HG03064 (cell line): ENCODE data around the gene MMD2.
"Not testable (repeated sequence)": the region's sequence is repeated elsewhere in the genome, so short reads cannot be mapped to it uniquely, and the experiment has no call there.

Source experiments
- ATAC-seq: cut with Tn5 transposase; IDR thresholded peaks from one replicate; pipeline ENCODE4 v1.9.1; 2021; ENCODE audit warnings: low read depth; ENCODE audit not compliant: unreplicated experiment

The MMD2 gene, protein sequence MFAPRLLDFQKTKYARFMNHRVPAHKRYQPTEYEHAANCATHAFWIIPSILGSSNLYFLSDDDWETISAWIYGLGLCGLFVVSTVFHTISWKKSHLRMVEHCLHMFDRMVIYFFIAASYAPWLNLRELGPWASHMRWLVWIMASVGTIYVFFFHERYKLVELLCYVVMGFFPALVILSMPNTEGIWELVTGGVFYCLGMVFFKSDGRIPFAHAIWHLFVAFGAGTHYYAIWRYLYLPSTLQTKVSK

DNA sequence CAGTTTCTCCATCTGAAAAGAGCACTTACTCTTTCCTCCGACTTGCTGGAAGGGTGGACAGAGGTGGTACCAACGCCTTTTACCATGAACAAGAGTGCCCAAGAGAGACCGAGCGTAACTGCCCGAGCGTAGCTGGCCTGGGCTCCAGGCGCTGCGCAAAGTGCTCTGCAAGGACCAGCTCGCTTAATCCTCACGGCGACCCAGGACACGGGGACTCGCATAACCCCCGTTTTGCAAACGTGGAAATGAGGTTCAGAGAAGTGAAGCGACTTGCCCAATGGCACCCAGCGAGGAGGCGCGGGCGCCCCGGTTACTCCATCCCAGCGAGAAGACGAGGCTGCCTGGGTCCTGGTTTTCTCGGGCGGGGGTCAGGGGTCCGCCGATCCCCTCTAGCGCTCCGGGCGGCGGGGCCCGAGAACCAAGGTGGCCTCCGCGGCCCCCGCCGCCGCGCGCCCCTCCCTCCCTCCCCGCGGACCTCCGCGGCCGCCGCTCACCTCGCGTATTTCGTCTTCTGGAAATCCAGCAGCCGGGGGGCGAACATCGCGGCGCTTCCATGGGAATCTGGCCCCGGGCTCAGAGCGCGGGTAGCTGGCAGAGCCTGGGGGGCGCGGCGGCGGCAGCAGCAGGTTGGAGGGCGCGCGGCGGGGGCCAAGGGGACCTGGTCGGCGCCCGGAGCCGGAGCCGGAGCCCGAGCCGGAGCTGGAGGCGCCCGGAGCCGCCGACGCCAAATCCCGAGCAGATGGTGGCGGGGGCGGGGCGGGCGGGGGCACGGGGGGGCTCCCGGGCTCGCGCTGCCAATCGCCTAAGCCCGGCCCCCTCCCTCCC lies at the start of gene MMD2:
Gene MMD2, minus strand, starts transcription at position 711 of the 825 bp plus-strand sequence. Its CDS starts 170 bp downstream, at position 541.
- no peak for ATAC-seq

DNA sequence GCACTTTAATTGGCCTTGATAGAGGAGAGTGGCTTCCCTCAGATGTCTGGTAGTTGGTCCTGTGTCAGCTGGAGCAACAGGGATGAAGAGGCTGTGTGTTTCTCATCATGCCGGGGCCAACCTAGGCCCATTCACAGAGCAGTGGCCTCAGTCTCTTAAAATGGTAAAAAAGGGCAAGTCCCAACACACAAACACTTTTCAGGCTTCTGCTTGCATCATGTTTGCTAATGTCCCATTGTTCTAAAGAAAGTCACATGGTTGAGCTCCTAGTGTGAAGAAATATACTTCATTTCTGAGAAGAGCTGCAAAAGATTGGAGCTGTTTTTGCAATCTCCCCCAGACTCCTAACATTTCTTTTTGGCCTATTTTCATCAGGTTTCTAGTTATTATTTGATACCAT lies 46.1 kb upstream of the MMD2 start:
- ATAC-seq, result no peak

DNA sequence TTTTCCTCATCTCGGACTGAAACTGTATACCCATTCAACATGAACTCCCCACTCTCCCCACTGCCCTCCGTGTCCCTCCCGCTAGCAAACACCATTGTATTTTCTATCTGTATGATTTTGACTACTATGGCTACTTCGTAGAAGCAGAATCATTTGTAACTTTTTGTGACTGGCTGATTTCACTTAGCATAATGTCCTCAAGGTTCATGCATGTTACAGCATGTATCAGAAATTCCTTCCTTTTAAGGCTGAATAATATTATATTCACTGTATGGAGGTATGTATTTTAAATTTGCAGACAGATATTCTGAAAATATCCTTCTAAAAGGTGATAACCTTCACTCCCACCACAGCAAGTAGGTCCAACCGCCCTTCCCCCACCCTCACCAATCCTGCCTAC lies 42.9 kb upstream of the MMD2 start:
- no peak for ATAC-seq

- ATAC-seq, result no peak
These were observed 42.0 kb upstream of the MMD2 start for GRCh38 chr7:5001003-5001402.

DNA sequence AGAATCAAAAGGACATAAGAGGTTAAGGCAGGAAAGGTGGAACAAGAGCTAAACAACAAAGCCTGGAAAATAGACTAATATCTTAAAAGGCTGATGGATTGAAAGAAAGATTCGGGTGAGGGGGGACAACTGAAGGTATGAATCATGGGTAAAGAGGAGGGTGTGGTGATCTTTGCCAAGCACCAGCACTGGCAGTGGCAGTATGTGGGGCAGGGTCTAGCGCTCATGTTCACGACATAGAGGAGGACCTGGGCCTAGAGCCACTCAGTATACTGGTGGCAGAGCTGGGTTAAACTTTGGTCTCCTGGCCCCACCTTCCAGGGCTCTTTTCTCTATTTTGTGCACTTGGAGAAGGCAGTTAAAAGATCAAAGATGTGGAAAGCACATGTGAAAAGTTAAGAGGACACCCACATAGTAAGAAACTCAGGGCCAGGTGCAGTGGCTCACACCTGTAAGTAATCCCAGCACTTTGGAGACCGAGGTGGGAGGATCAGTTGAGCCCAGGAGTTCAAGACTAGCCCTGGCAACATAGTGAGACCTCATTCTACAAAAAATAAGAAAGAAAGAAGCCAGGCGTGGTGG lies 40.5 kb upstream of the MMD2 start:
- no peak for ATAC-seq

GRCh38 chr7:4998910-4999309 lies 39.9 kb upstream of the MMD2 start:
- ATAC-seq, result no peak

DNA sequence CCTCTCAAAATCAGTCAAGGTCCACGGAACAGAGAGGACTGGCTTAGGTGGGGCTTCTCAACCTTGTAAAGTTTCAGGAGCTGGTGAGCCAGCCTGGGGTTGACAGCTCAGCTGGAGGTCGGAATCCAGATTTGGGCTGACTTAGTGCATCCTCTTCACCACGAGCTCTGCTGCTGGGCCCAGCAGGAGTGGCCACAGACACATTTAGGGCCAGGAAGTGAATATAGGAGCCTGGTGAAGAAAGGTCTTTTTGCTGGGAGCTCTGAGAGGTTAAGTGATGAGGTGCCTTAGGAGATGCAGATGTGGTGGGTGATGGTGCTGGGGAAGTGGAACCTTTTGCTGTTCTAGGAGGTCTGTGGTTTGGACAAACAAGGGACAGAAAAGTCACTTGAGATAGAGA lies 39.3 kb upstream of the MMD2 start:
- ATAC-seq, result no peak

GRCh38 chr7:4996696-4997222 lies 37.8 kb upstream of the MMD2 start:
- ATAC-seq, result no peak

DNA sequence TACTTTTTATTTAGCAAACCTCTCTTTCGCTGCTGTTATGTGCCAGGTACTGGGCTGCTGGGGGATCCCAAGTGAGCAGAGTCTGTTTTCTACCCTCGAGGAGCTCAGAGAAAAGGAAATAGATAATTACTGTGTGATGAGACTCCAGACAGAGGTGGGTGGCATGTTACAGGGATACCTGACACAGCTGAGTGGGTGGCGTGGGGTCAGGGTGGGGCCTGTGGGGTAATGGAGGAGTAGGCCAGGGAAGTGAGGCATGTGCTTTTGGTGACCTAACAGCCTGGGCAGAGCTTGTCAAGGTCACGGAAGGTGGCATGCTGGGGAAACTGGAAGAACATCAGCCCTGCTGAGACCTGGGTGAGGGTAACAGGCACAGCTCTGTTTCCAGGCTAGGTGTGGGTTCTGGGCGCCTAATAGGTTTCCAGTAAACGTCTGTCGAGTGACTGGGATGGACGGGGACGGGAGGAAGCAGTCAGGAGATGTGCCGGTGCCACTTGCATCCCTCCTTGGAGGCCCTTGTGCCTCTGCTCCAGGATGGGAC lies 36.5 kb upstream of the MMD2 start:
- ATAC-seq, result no peak

DNA sequence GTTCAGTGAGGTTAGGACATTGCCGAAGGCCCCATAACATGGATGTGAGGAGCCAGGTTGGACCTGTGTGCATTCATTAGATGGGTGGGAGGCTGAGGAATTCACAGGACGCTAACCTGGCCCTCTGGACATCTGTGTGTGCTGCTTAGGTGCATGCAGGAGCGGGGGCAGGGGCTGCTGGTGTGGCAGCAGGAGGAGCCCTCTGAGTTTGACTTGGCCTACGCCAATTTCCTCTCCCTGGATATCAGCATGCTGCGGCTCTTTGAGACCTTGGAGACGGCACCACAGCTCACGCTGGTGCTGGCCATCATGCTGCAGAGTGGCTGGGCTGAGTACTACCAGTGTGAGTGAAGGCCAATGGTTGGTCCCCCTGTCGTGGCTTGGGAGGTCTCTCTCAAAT lies 34.5 kb upstream of the MMD2 start:
- ATAC-seq, result no peak

DNA sequence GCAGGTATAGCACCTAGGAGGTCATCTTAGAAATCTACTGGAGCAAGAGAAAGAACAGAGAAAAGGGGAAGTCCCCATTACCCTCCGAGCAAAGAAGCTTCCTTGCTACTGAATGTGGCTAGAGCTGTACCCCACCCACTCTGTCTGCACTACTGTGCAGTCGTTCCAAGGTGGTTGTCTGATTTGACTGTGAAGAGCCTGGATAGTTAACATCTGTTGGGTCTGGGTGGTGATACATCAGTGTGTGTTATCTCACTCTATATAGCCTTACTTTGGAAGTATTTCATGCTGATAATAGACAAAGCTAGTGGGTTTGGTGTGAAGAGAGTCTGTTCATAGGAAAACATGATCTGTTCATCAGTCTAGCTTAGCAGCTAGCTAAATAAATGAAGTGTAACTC lies 23.8 kb upstream of the MMD2 start:
- not testable (repeated sequence) for ATAC-seq

DNA sequence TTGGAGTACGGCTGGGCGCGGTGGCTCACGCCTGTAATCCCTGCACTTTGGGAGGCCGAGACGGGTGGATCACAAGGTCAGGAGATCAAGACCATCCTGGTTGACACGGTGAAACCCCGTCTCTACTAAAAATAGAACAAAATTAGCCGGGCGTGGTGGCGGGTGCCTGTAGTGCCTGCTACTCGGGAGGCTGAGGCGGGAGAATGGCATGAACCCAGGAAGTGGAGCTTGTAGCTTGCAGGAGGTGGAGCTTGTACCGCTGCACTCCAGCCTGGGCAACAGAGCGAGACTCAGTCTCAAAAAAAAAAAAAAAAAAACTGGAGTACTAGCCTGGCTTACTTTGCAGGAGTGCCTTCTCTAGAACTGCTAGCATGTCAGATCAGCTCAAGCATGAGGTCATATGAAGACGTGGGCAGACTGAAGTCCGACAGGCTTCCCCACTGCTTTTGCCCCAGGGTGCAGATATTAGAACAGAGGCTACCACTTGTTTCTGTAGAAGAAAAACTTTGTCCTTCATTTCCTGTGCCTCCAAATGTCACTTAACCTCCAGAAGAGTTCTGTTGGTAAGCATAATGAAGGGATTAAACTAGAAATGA lies 22.4 kb upstream of the MMD2 start:
- not testable (repeated sequence) for ATAC-seq

- not testable (repeated sequence) for ATAC-seq
These were observed 16.6 kb upstream of the MMD2 start for GRCh38 chr7:4975626-4976025.

GRCh38 chr7:4973728-4974198 lies 14.8 kb upstream of the MMD2 start:
- ATAC-seq, result peak; percentile 91

DNA sequence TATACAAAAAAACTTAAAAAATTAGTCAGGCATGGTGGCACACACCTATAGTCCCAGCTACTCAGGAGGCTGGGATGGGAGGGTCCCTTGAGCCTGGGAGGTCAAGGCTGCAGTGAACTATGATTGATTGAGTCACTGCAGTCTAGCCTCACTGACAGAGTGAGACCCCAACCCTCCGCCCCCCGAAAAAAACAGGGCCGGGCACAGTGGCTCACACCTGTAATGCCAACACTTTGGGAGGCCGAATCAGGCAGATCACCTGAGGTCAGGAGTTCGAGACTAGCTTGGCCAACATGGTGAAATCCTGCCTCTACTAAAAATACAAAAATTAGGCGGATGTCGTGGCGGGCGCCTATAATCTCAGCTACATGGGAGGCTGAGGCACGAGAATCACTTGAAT lies 13.5 kb upstream of the MMD2 start:
- ATAC-seq, result not testable (repeated sequence)

DNA sequence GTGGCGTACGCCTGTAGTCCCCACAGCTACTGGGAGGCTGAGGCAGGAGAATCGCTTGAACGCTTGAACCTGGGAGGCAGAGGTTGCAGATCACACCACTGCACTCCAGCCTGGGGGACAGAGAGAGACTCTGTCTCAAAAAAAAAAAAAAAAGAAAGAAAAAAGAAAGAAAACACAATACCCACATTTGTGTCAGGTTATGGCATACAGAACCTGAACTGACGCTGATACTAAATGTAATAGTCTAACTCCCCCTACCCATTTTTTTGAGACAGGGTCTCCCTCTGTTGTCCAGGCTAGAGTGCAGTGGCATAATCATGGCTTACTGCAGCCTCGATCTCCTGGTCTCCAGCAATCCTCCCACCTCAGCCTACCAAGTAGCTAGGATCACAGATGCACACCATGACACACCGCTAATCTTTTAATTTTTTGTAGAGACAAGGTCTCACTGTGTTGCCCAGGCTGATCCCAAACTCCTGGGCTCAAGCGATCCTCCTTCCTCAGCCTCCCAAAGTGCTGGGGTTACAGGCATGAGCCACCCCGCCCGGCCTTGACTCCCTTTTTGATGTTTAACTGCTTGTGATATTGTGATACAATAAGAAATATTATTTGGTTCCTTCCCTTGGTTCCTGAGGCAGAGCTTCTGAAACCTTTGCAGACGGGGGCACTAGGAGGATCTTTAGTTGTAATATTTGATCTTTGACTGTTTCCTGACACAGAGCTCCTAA lies 6.5 kb upstream of the MMD2 start:
- no peak for ATAC-seq

DNA sequence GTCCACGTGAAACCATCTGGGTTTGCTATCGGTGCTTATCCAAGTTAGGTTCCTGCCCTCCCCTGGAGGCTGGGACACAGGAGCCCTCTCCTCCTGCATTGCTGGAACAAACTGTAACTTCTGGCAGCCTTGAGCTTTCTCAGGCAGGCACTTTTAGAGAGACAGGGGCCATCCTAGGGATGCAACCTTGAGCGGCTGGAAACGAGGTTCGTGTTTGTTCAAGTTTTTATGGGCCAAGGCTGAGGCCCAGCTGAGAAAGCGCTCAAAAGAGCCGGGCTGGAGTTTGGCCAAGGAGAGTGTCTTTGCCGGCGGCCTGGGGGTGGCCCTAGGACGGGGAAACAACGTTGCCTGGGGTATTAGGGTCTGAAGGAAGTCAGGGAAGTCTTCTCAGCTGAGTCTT lies 5.5 kb upstream of the MMD2 start:
- no peak for ATAC-seq

DNA sequence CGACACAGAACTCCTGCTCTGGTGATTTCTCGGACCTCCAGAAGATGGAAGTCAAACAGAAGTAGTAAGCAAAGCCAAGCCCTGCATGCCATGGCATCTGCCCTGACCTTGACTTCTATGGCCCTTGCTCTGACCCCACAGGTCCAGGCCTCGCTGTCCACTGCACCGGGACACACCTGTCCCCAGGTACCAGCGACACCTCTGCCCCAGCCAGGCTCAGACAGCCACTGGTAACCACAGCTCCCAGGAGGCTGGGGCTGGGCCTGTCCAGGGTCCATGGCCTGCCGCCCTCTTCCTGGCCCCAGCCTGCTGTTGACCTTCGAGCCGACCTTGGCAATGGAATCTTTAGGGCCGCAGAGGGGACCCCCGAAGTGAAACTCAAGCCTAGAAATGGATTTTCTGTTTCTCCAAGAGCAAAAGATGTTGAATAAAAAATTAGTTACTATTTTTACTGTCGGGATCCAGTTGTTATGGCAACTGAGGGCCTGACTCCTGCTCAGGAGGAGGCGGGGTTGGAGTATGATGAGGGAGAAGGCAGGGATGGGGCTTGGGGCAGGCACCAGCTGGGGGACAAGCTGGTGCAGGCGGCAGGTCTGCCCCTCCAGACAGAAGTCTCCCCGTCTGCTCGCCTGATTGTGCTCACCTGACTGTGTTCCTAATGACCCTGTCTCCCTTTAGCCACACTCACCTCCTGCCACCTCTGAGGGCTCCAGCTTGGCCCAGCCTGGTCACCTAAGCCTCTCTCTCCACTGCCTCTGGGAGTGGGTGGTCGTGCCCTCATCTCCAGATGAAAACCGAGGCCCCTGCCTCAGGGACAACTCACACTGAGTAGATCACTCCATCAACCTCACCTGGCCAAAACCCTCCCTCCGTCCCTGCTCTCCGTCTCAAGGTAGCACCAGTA lies 4.1 kb upstream of the MMD2 start:
- no peak for ATAC-seq

GRCh38 chr7:4960363-4960762 lies 1.4 kb upstream of the MMD2 start:
- ATAC-seq, result no peak
